GM19468 (cell line): Measurements from ENCODE around the gene DHRS12.

Source experiments
- ATAC-seq: cut with Tn5 transposase; IDR thresholded peaks from one replicate; pipeline ENCODE4 v1.9.1; 2021; ENCODE audit warnings: mild to moderate bottlenecking, moderate library complexity, moderate number of reproducible peaks; ENCODE audit not compliant: unreplicated experiment; ENCODE audit errors: extremely low read depth

Gene DHRS12

GRCh38 chr13:51785712-51786424 is 18.1 kb downstream of the DHRS12 start:
- no peak for ATAC-seq

- ATAC-seq, result no peak
Observed at GRCh38 chr13:51784097-51784496, 19.9 kb downstream of the DHRS12 start.

- no peak for ATAC-seq
Observed at GRCh38 chr13:51783428-51784094, 20.4 kb downstream of the DHRS12 start.

GRCh38 chr13:51782026-51782710 is 21.8 kb downstream of the DHRS12 start:
- no peak for ATAC-seq

GRCh38 chr13:51781246-51782022 is 22.5 kb downstream of the DHRS12 start:
- ATAC-seq, result no peak

- ATAC-seq, result no peak
Observed at GRCh38 chr13:51780099-51780498, 23.9 kb downstream of the DHRS12 start.

GRCh38 chr13:51778392-51778791 is 25.6 kb downstream of the DHRS12 start:
- no peak for ATAC-seq

- ATAC-seq, result no peak
Observed at GRCh38 chr13:51777921-51778320, 26.0 kb downstream of the DHRS12 start.

- ATAC-seq, result no peak
Observed at GRCh38 chr13:51776179-51776578, 27.8 kb downstream of the DHRS12 start.

GRCh38 chr13:51773515-51773914 is 30.4 kb downstream of the DHRS12 start:
- ATAC-seq, result no peak

- ATAC-seq, result no peak
Observed at GRCh38 chr13:51772781-51773180, 31.2 kb downstream of the DHRS12 start.

- ATAC-seq, result no peak
Observed at GRCh38 chr13:51772105-51772455, 31.9 kb downstream of the DHRS12 start.

GRCh38 chr13:51771418-51772104 is 32.4 kb downstream of the DHRS12 start:
- no peak for ATAC-seq

- no peak for ATAC-seq
Observed at GRCh38 chr13:51770681-51771417, 33.1 kb downstream of the DHRS12 start.

- ATAC-seq, result no peak
Observed at GRCh38 chr13:51770160-51770559, 33.8 kb downstream of the DHRS12 start.

GRCh38 chr13:51769455-51770127 is 34.4 kb downstream of the DHRS12 start:
- ATAC-seq, result no peak

GRCh38 chr13:51768976-51769375 is 35.0 kb downstream of the DHRS12 start:
- ATAC-seq, result no peak

GRCh38 chr13:51768378-51768921 is 35.5 kb downstream of the DHRS12 start:
- ATAC-seq, result no peak

- no peak for ATAC-seq
Observed at GRCh38 chr13:51767100-51767499, 36.9 kb downstream of the DHRS12 start.
